Activated CD8-positive, alpha-beta memory T cell treated with anti-CD3 and anti-CD28 coated beads, Interleukin-2, amount 50 U/mL, for 1 hour (primary cell): Measurements from ENCODE around the gene CD2.

Source experiments
- DNase-seq: peaks from one replicate; pipeline ENCODE4 v3.0.0-alpha.2; 2020; ENCODE audit errors: extremely low read depth

CD2 gene

DNA sequence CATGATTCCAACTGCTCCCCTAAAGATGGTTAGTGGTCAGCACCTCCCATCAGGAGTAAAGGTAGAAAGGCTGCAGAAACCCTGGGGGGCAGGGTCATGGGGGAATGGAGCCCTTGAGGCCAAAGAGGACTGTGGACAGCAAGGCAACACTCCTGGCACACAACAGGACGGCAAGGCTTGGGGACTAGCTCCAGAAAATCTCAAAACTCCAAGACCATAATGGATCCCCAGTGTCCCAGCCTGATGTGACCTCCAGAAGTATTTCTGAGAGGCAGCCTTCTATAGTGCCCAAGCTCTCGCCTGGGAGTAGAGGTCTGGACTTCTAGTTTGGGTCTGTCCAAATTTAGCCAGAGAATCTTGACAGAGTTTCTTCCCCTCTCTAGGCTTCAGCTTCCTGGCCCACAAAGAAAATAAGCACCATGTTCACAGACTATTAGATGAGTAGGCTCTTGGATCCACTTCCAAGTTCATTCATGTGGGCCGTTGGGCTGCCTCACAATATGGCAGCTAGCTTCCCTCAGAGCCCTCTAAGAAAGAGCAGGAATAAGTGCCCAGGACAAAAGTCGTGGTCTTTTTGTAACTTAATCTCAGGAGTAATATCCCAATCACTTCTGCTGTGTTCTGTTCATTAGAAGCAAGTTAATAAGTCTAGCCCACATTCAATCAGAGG lies 6.9 kb downstream of the CD2 start:
- no peak for DNase-seq

DNA sequence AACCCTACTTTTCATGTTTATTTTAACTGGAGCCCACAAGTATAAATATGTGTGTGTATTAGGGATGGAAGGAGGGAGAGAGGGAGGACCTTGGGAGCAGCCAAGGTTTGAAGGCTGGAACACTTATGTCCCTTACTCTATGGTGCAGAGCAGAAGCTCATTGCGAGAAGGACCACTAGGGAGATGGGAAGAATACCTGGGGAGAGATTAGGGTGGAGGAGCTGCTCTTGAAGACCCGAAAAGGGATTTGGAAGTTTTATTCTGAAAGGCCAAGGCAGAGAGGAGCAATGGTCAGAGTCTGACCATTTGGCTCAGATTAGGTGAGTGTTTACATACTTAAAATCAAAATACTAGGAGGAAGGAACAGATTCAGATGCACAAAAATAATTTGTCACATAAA lies 8.1 kb downstream of the CD2 start:
- no peak for DNase-seq

DNA sequence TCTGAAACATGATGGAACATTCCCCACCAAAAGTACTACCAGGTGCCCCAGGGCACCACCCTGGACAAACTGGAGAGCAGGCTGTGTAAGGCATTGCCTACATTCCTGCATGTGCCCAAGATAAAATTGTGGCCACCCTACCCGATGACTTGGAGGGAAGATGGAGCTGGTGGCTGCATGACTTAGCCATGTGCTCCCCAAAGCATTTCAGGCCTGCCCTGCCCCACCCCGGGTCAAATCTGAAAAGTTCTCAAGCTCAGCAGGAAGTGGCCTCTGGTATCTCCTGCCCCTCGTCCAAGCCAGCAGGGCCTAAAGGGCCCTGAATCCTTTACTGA lies 8.5 kb downstream of the CD2 start:
- no peak for DNase-seq

DNA sequence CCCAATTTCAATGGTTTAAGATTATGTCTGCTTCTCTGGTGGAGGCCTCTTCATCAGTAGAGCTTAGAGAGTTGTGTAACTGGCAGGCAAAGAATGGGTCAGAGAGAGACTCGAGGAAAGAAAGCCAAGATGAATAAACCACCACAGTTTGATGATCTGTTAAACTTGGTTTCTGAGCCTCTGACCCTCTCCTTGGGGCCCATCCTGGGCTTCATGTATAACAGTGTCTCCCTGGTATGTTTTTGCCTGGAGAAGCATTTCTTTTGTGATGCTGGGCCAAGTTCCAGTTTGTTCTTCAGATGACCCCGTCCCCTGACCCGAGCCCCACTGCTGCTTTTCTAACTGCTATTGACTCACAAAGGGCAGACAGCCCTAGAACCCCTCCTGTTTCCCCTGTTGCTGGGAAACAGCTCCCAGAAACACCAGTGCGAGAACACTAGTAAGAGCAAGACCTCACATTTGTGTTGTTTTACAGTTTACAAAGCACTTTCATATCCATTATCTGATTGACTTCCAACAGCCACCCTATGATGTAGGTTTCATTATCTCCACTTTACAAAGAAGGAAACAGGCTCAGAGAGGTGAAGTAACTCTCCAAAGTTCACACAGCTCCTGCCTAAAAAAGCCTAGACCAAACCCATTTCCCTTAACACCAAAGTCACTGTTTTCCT lies 9.0 kb downstream of the CD2 start:
- DNase-seq = no peak

DNA sequence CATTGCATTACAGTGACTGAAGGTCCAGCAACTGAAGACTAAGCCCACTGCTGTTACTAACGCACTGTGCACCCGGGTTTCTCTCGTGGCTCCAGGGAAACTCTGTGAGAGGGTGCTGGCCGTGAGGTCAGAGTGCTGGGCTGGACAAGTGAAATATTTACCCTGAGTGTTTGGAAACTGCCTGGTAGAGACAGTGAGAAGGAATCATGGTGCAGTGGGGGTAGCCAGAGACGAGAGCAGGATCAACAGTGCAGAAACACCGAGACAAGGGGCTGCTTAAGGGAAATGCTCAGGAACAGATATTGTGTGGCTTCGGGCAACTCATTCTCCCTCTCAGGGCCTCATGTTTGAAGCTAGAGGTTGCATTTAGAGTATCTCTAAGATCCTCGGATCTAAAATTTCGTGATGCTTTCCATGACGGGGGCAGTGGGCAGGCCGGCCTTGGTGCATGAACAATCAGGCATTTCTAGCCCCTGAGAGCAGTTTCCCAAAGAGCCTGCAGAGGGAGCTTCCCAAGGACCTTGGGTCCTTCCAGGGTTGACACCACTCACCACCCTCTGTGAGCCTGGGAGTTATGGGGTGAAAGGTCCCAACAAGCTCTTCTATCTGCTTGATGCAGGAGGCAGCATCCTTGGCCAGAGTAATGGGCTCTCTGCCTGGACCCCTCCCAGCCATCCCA lies 9.7 kb downstream of the CD2 start:
- DNase-seq = no peak

DNA sequence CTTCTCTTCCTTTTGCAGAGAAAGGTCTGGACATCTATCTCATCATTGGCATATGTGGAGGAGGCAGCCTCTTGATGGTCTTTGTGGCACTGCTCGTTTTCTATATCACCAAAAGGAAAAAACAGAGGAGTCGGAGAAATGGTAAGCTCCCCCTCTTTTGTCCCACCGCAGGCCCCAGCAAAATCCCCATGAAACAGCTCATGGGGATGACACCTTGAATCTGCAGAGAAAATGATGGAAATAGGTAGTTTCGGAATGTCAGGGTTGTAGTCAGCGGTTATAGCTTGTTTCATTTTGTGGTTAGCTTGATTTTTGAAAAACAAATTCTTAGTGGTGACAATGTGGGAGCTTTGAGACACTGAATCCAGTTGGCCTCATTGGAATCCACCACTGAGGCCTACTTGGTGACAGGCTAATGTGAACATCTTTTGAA lies 10.3 kb downstream of the CD2 start:
- no peak for DNase-seq

DNA sequence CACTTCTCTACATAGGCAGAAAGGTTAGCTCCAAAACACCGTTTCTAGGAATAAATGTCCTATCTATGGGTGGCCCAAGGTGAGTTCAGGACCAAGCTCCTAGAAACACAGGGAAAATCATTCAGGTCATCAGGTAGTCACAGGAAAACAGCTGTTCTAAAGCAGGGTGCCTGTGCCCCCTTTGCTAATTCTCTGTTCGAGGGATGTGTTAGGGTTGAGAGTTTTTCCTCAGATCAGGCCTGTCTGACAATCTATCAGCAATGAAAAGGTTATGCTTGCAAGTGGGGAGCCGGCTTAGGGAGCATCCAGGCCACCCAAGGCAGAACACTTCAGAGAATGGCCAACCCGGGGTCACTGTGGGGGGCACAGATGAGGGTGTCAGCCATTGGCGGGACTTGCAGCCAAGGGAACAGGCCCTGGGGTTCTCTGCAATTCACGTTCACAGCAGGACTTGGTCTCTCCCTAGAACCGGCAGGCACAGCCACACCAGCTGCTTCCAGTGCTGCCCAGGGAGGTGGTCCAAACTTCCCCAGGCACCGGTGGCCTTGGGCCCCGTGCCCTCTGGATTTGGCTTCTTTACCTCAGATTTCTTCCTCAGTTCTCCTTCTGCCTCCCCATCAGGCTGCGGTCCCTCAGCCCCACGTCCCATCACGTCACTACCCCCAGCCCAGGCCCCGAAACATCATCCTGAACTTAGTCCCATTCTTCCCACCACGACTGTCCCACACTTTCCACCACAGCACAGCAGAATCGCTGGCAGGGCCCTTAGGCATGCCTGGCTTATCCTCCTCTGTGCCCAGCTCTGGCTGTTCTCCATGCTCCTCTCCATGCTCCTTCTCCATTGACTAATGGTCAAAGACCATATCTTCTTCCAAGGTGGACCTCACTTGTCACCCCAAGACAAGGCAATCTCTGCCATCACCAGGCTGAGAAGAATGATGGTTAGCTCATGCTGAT lies 11.0 kb downstream of the CD2 start:
- no peak for DNase-seq

DNA sequence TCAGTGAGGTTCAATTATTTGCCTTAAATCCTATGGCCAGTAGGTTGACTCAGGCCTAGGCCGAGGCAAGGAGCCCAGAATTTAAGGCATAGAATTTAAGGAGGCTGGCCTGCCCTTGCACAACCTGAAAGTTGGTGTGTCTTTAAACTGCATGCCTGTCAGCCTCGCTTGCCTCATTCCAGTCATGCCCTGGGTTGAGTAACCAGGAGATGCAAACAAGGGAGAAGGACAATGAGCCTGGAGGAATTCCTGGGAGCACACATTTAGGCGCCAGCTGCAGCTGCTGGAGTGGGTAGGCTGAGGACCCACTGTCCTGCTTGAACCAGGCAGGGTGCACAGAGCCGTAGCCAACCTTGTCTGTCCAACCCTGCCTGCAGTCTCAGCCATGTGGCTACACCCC lies 11.7 kb downstream of the CD2 start:
- no peak for DNase-seq

DNA sequence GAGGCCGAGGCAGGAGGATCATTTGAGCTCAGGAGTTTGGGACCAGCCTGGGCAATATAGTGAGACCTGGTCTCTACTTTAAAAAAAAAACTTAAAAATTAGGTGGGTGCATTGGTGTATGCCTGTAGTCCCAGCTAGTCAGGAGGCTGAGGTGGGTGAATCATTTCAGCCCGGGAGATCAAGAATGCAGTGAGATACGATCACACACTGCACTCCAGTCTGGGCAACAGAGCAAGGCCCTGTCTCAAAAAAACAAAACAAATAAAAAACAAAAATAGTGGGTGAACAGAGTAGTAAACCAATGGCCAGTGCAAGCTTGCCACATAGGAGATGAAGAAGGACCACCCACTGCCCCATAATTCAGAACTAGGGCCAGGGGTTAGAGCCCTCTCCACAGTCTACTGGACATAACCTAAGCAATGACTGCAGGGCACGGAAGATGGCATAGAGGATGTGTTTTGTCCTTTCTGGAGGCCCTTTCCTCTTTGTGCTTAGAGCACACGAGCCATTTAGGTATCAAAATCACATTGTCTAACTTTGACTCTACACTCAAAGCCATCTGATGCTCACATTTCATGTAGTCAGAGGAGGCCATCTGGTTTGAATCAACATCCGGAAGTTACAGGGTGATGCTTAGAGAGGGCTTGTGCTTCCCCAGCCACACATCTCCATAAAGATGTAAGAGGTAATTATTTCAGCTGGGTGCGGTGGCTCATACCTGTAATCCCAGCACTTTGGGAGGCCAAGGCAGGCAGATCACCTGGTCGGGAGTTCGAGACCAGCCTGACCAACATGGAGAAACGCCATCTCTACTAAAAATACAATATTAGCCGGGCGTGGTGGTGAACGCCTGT lies 12.6 kb downstream of the CD2 start:
- no peak for DNase-seq

DNA sequence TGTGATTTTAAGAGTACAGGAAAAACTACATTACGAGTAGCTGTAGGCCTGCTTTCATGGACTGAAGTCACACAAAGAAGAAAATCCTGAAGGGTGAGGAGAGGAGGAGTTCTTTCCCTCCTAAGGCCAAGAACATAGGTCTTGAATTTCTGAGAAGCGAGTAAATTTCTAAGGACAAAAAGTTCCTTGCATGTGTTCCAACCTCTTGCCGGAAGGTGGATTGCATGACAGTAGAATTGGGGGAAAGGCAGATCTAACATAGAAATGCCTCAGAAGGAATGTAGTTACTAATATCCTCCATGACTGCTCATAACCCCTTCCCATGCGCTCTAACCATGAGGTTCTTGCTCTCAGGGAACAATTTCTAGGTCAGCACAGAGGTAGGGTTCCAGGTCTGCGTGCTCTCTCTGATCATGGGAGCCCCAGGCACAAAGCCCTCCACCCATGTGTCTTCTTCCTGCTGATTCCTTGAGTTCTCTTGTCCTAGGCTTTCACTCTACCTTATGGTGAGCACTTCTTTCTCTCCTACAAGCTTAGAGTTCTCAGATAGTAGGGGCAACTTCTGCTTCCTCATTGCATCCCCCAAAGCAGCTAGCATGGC lies 13.7 kb downstream of the CD2 start:
- DNase-seq = no peak

DNA sequence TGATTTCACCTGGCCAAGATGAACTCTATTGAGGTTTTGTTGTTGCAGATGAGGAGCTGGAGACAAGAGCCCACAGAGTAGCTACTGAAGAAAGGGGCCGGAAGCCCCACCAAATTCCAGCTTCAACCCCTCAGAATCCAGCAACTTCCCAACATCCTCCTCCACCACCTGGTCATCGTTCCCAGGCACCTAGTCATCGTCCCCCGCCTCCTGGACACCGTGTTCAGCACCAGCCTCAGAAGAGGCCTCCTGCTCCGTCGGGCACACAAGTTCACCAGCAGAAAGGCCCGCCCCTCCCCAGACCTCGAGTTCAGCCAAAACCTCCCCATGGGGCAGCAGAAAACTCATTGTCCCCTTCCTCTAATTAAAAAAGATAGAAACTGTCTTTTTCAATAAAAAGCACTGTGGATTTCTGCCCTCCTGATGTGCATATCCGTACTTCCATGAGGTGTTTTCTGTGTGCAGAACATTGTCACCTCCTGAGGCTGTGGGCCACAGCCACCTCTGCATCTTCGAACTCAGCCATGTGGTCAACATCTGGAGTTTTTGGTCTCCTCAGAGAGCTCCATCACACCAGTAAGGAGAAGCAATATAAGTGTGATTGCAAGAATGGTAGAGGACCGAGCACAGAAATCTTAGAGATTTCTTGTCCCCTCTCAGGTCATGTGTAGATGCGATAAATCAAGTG lies 14.3 kb downstream of the CD2 start:
- DNase-seq = no peak

DNA sequence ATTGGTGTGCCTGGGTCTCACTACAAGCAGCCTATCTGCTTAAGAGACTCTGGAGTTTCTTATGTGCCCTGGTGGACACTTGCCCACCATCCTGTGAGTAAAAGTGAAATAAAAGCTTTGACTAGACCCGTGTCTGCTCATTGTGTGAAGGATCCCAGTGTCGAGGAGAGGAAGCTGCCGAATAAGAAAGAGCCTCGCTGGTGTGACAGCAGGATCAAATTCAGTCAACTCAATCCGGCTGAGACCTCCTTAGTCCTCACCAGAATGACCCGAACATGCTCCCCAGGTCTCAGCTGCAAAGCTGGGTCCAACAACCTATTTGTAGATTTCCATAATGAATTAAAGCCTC lies 14.8 kb downstream of the CD2 start:
- DNase-seq = no peak

DNA sequence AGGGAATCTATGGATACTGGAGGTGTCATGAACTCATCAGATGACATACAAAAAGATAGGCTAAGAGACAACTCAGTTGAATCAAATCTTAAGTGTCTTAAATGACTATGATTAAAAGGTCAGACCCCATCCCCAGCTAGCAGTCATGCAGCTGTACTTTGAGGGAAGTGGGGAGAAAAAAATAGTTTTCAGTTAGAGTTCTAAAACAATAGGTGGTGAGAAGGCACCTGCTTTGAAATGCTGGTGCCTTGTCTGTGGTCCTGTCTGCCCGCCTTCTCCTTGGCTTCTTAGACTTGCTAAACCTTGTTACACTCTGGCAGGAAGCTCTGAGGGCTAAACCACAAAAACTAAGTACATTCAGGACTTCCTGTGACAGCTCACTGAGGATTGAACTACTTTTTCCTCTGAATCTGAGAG lies 15.3 kb downstream of the CD2 start:
- DNase-seq = peak; percentile 74

DNA sequence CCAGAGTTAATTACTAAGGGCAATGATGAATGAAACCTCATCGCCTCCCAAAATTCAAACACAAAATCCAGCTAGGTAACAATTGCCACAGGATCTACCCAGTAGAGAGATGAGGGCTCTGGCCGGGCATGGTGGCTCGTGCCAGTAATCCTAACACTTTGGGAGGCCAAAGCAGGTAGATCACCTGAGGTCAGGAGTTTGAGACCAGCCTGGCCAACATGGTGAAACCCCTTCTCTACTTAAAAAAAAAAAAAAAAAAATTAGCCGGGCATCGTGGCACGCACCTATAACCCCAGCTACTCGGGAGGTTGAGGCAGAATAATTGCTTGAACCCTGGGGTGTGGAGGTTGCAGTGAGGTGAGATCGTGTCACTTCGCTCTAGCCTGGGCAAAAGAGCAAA lies 15.8 kb downstream of the CD2 start:
- DNase-seq = no peak

DNA sequence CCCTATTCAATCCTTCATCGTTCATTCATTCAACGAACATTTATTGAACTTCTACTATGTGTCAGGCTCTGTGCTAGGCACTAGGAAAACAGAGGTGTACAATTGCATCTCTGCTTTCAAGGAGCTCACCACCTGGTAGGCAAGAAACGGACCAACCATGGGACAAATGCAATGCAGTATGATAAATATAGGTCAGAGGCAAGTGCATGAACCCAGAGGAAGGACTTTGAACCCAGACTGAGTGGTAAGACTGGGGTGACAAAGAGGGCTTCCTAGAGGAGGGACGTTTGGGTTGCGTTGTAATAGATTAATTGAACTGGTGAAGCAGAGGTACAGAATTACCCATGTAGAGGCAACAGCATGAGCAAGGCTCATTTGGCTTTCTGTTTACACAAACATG lies 16.4 kb downstream of the CD2 start:
- DNase-seq = no peak

DNA sequence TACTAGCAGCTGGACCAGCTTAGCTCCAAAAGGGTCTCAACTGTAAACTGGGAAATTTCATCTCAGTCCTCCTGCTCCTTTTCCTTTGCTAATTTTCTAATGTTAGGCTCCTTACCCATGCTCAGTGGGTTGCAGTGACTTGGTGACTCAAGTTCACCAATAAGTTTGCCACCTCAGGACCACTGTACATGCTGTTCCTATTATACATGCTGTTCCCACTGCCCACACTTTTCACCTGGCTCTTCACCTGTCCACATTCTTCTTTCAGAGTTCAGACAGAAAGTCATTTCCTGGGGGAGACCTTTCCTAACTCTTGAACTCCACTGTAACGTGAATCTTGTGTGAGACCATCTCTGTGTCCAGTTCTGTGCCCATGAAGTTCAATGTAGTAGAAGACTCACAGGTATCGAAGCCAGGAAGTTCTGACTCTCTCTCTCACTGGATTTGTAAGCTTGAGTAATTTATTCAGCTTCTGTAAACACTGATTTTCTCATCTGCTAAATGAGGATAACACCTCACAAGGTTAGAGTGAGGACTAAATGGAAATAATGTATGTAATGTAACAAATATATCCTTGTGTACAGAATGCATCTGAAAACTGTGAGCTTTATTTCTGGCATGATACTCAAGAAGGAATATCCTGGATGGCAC lies 17.9 kb downstream of the CD2 start:
- DNase-seq = no peak

DNA sequence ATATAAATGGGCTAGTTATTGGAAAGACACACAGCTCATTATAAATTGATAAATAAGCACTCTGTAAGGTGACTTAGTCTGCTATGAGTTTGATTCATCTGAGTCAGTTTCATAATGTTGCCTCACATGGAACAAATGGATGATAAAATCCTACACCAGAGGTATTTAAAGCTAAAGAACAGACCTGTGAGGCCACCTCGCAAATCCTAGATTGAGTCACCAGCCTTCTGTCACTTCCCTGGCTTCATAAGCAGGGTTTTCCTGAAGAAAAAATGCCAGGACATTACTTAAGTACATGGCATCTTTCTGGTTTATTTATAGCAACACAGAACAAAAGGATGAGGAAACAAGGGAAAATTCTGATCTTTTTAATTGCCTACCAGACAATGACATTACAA lies 18.4 kb downstream of the CD2 start:
- DNase-seq = no peak

DNA sequence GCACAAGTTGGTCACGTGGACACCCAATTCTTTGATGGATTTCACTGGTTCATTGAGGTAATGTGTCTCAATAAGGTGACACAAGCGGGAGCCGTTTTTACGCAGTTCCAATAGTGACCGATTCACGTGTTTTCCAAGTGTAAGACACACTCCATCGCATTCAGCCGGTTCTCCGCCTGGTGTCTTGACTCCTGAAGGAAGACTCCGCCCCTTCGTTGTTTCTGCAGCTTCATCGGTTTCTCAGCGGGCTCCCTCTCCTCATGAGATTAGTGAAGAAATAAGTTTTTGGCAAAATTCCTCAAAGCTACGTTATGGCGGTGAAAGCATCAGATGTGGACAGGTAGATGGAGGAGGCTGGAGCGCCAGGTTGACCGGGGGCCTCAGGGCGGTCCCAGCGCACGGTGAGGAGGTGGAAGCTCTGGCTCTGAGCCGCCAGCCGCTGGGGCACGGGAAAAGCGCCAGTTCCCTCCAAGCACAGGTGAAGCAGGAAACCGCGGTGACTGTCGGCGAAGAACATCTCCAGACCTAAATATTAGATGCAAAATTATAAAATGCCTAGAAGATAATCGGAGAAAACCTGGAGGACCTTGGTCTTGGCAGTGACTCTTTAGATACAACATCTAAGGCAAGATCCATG lies 21.0 kb downstream of the CD2 start:
- DNase-seq = no peak
